Effector memory CD4-positive, alpha-beta T cell (primary cell): ENCODE data around the gene CDC42SE1.

ENCODE experiments used
- DNase-seq, 3 donors: peaks; one replicate each; pipeline ENCODE4 v3.0.0-alpha.2; 2020
- H3K27ac ChIP-seq: 2 replicates; pipeline ENCODE4 v1.7.0; 2013; ENCODE audit warnings: mild to moderate bottlenecking, low read length, moderate library complexity; ENCODE audit not compliant: insufficient read depth, poor library complexity, severe bottlenecking
- H3K27me3 ChIP-seq: replicated peaks from 2 replicates; pipeline ENCODE4 v1.7.0; 2013; ENCODE audit warnings: mild to moderate bottlenecking, low read length; ENCODE audit not compliant: insufficient read depth, control insufficient read depth, poor library complexity, severe bottlenecking
- H3K36me3 ChIP-seq: 2 replicates; pipeline ENCODE4 v1.7.0; 2013; ENCODE audit warnings: mild to moderate bottlenecking, low read length, moderate library complexity; ENCODE audit not compliant: control insufficient read depth, insufficient read depth
- H3K4me1 ChIP-seq: 2 replicates; pipeline ENCODE4 v1.7.0; 2013; ENCODE audit warnings: low read length, mild to moderate bottlenecking; ENCODE audit not compliant: control insufficient read depth, insufficient read depth, poor library complexity, severe bottlenecking
- H3K4me3 ChIP-seq: 2 replicates; pipeline ENCODE4 v1.7.0; 2013; ENCODE audit warnings: low read length, low read depth, mild to moderate bottlenecking; ENCODE audit not compliant: insufficient read depth, poor library complexity, severe bottlenecking
- H3K9me3 ChIP-seq: 2 replicates; pipeline ENCODE4 v1.7.0; 2013; ENCODE audit warnings: mild to moderate bottlenecking, low read length, moderate library complexity; ENCODE audit not compliant: control insufficient read depth

Gene CDC42SE1

DNA sequence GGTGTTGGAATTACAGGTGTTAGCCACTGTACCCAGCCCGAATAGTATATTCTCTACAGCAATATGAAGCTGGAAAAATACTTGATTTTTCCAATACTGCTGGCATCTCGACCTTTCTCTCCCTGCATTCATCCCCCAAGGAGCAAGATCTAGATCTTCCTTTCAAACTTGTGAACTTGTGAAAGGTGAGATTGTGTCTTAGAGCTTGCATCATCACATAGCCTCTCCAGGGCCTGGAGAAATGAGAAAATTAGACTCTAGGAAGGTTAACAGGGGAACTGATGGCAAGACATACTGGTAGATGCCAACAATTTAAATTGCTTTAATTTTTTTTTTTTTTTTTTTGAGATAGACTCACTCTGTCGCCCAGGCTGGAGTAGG, 49.1 kb downstream of the CDC42SE1 start:
- Histone ChIP-seq H3K9me3 (no peaks in the 10 kb centered on the region), H3K27ac (no peak overlapping the region), H3K36me3 (no peaks in the 10 kb centered on the region), H3K4me1 (peaks cover 25% of the 10 kb centered on the region), H3K27me3 (no peaks in the 10 kb centered on the region), H3K4me3 (no peak overlapping the region)
- DNase-seq = no peak

DNA sequence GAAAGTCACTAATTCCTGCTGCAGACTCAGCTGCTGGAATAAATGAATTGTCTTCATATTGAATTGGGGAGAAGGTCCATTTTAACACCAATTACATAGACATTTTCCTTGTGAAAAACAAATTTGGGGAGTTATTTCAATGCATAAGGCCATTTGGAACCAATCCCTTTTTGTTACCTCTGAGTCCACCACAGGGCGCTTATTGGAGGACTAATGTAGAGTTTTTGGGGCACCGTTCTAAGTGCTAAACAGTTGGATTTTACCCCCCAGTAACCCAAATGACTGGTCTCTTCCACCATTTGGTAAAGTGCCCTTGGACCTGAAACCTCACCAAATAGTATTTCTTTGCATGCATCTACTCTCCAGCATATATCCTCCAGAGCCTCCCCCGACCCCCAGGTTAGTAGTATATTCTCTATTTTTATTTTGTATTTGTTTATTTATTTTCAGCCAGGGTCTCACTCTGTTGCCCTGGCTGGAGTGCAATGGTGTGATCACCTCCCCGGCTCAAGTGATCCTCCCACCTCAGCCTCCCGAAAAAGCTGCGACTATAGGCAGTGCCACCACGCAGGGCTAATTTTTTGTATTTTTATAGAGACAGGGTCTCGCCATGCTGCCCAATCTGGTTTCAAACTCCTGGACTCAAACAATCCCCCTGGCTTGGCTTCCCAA, 49.6 kb downstream of the CDC42SE1 start:
- Histone ChIP-seq H3K27me3 (no peaks in the 10 kb centered on the region), H3K4me1 (peaks cover 25% of the 10 kb centered on the region), H3K27ac (no peak overlapping the region), H3K36me3 (no peaks in the 10 kb centered on the region), H3K4me3 (no peak overlapping the region), H3K9me3 (no peaks in the 10 kb centered on the region)
- no peak for DNase-seq

DNA sequence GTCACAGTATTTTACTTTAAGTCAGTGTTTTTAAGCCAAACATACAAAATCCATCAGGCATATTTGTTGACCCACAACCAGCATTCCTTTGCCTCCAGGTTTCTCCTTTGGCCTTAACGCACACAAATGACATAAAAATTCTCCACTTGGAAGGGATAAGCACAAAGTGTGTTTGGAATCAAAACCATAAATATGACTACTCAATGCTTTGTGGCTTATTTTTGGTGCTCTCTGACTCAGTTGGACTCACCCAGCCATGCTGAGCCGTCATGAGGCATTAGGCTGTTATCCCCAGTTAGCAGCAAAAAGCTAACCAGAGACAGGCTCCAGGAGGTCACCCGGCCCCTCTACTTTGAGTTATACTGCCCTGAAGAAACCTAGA, 50.2 kb downstream of the CDC42SE1 start:
- H3K36me3 ChIP-seq = no peaks in the 10 kb centered on the region
- peak overlapping the region; percentile 94 for H3K27ac ChIP-seq
- peak overlapping the region; percentile 80 for H3K4me3 ChIP-seq
- peaks cover 27% of the 10 kb centered on the region for H3K4me1 ChIP-seq
- no peak for DNase-seq
- no peaks in the 10 kb centered on the region for H3K27me3 ChIP-seq
- H3K9me3 ChIP-seq = no peaks in the 10 kb centered on the region

DNA sequence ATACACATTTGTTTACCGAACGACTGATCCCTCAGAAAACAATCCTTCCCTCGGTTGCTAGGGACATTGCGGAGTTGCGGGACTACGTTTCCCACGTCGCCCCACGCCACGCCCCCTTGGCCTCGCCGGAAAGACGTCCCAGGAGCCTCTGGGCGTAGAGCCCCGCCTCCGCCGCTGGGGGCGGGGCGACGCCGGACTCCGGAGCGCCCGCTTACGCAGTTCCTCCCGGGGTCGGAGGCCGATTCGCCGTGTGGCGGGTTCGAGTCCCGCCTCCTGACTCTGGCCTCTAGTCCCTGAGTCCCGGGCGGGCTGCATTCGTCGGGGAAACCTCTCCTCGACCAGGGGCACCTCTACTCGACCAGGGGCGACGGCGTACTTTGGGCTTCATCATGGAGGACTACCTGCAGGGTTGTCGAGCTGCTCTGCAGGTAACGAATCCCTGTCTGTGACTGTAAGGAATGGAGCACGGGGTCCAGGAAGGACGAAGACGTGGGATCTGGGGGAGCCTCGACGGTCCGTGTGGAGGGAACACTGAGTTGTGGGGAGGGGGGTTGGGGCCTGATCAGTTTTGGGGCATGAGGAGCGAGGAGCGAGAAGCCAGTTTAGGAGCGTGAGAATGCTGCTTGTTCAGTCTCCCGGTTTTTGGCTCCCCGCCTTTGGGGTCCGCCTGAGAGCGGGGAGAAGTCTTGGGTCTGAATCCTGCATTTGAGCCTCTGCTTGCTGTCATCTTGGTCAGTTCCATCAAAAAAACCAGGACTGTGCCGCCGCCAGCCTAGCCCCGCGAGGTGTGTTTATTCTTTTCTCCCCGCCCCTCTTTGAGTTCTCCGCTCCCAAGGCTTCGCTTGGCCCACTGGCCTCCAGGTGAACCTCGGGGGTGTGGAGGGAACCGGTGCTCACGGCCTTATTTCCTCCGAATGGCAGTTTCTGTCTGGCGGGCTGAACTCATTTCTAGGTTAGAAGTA, 50.9 kb downstream of the CDC42SE1 start, which contains the start of gene PRUNE1:
Gene PRUNE1, plus strand, starts transcription at position 206 of the 962 bp plus-strand sequence. Its CDS starts 184 bp downstream, at position 390.
- Histone ChIP-seq H3K4me3 (peak within 1 kb of the TSS; percentile 80), H3K4me1 (peaks cover 34% of the 10 kb centered on the region), H3K36me3 (no peaks in the 10 kb centered on the region), H3K9me3 (no peaks in the 10 kb centered on the region), H3K27ac (peak within 1 kb of the TSS; percentile 94), H3K27me3 (no peaks in the 10 kb centered on the region)
- peak; percentile 94 to 96 (median 95) for DNase-seq

DNA sequence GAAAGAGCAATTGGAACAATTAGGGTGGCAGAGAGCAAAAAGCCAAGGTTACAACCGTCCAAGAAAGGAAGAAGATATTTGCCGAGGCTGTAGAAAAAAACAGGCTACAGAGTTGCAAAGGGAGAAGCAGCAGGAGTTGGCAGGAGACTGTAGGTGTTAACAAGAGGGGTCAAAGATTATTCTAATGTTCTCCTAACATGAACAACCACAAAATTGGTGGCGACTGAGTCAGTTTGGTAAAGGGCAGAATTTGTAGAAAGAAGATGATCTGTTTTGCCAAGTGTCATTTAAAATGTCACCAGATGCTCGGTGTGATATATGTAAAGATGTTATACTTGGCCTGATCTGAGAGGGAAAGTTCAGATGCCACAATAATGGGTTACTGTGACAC, 51.6 kb downstream of the CDC42SE1 start:
- no peaks in the 10 kb centered on the region for H3K9me3 ChIP-seq
- no peaks in the 10 kb centered on the region for H3K36me3 ChIP-seq
- H3K27me3 ChIP-seq = no peaks in the 10 kb centered on the region
- H3K4me1 ChIP-seq = peaks cover 41% of the 10 kb centered on the region
- no peak for DNase-seq
- peak overlapping the region; percentile 94 for H3K27ac ChIP-seq
- peak overlapping the region; percentile 67 for H3K4me3 ChIP-seq

DNA sequence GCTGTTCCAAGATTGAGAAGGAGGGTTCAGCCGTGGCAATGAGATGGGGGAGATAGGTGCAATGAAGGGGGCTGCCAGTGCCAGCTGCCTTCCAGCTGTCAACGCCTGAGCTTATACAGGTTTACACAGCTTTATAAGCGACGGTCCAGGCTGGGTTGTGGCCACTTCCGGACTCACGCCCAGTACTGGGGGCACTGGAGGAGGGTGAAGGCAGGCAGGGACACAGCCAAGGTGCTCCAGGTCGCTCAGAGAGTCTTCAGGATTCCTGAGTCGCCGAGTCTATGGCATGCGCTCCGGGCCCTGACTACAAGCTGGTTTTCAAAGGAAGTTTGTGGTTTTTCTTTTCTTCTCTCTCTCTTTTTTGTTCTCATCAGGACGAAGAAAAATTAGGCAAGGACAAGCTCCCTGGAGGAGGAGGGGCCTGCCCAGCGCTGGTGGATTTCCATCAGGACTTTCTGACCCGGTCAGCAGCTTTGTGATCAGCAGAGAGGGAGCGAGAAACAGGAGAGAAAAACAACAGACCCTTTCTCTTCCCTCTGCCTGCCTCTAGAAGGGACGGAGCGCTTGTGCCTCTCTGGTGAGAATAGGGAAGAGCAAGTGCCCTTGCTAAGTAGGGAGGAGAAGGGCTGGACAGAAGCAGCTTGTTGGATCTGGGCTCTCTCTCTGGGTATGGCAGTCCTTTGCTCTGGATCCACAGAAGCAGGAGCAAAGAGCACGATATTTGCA, 52.9 kb downstream of the CDC42SE1 start, which contains the start of gene MINDY1:
Gene MINDY1, minus strand, starts transcription at position 576 of the 726 bp plus-strand sequence. CDS start 4,285 bp downstream, outside the sequence.
- H3K27ac ChIP-seq = peak within 1 kb of the TSS; percentile 94
- H3K4me3 ChIP-seq = peak within 1 kb of the TSS; percentile 67
- no peaks in the 10 kb centered on the region for H3K9me3 ChIP-seq
- H3K36me3 ChIP-seq = peaks cover 4% of the 10 kb centered on the region
- H3K4me1 ChIP-seq = peaks cover 50% of the 10 kb centered on the region
- H3K27me3 ChIP-seq = no peaks in the 10 kb centered on the region
- DNase-seq = peak in 2 of 3 donors; percentile 5 to 8

DNA sequence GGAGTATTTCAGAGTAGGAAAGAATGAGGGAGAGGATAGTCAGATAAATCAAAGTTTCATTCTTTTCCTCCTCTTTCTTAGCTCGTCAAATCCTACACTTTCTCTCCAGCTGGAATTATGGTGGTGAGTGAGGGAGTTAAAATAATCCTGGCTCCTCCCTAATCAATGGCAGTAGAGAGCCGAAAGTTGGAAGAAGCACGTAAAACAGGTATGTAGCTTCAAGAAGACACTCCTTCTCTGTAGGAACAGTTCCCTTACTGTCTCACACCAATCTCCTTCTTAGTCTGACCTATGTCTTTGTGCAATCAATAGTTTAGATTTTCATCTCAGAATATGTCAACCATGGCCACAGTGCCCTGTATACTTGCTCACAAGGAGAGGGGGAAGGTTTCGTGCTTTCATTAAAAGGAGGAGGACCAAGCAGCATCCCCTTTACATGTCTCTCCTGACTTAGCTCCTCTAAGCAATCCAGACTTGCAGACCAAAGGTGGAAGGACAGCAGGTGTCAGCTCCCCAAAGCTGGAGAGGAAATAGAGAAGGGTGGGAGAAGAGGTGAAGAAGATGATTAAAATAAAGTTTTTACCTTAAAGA, 53.6 kb downstream of the CDC42SE1 start:
- no peak for DNase-seq
- Histone ChIP-seq H3K27ac (peak overlapping the region; percentile 94), H3K9me3 (no peaks in the 10 kb centered on the region), H3K4me3 (peak overlapping the region; percentile 67), H3K4me1 (peaks cover 47% of the 10 kb centered on the region), H3K36me3 (peaks cover 9% of the 10 kb centered on the region), H3K27me3 (no peaks in the 10 kb centered on the region)

DNA sequence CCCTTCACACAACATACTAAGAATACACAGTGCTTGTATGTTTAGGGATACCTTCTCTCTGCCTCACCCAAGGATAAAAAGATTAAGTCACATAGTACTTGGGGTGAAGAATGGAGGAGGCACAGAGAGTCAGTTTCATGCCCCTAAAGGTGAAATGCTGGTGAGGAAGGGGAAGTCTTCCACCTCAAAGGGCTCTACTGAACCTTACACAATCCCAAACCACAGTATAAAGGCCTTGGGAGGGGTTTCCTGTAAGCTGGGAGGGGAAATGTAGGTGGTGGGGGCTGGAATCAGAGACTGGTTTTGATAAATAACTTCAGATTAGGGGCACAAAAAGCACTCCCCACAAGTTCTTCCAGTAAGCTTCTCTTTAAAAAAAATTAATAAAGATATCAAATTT, 56.2 kb downstream of the CDC42SE1 start:
- Histone ChIP-seq H3K36me3 (peaks cover 26% of the 10 kb centered on the region), H3K27ac (peak overlapping the region; percentile 52), H3K4me1 (peaks cover 39% of the 10 kb centered on the region), H3K9me3 (no peaks in the 10 kb centered on the region), H3K27me3 (no peaks in the 10 kb centered on the region), H3K4me3 (peak overlapping the region; percentile 27)
- no peak for DNase-seq

DNA sequence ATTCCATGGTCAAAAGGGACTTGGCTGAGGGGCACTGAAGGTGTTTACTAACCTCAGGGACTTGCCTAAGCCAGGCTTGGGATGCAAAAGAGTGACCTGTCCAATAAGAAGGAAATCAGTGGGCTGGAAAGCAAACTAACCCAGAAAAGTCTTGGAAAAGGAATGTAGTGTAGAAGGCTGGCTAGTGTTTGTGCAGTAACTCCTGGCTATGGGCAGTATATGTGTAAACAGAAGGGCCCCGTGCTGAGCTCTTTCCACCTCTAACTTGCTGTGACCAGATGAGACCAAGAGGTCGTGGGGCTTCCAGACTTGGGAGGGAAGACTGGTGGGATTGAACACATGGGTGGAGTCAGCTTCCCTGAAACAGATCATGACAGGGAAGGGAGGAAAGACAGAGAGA, 56.8 kb downstream of the CDC42SE1 start:
- H3K9me3 ChIP-seq = no peaks in the 10 kb centered on the region
- no peak for DNase-seq
- peak overlapping the region; percentile 52 for H3K27ac ChIP-seq
- no peaks in the 10 kb centered on the region for H3K27me3 ChIP-seq
- H3K4me1 ChIP-seq = peaks cover 37% of the 10 kb centered on the region
- peaks cover 32% of the 10 kb centered on the region for H3K36me3 ChIP-seq
- peak overlapping the region; percentile 27 for H3K4me3 ChIP-seq
